GM12872 (cell line): Measurements from ENCODE around the gene SGMS1.

Experiments used
- CTCF ChIP-seq: IDR thresholded peaks from 3 replicates; pipeline ENCODE4 v1.5.1; 2011; ENCODE audit warnings: low read depth, mild to moderate bottlenecking, low read length, moderate library complexity; ENCODE audit not compliant: insufficient read depth

Gene SGMS1

GRCh38 chr10:50567384-50567783 lies 56.4 kb downstream of the SGMS1 start:
- TF ChIP-seq CTCF: no peak

- TF ChIP-seq CTCF: no peak
These were observed 57.6 kb downstream of the SGMS1 start for GRCh38 chr10:50566150-50566549.

DNA sequence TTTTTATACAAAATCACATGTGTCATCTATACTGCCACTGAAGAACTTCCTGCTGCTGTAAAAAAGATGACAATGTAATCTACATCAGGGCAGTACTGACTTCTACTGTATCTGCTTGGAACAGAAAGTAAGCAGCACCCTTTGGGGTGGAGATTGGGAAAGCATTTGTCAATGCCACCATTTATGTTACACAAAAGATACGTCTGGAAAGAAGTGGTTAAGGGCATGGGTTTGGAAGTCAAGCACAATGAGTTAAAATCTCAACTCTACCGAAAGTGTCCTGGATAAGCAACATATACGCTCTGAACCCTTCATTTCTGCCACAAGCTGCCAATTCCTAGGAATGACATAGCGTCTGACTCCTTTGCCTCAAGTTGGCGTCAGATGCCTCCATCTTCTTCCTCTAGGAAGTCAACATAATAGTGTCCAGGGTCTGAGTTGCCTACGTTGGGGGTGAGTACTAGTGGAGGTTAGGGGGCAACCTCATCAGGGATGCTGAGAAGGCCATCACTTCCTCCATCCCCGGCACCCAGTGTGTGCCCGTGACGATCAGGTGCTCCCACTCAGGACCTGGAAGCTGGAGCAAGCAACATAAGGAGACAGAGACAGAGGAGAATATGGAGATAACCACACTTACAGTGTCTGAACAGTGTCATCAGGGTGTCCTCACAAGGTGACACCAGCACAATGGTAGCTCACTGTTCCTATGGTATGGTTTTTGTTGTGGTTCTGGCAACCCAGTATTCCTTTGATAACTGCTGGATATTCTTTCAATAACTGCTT lies 58.3 kb downstream of the SGMS1 start:
- no peak for TF ChIP-seq CTCF

- no peak for TF ChIP-seq CTCF
These were observed 59.9 kb downstream of the SGMS1 start for GRCh38 chr10:50563906-50564305.

- TF ChIP-seq CTCF: peak; percentile 73
These were observed 61.9 kb downstream of the SGMS1 start for GRCh38 chr10:50561816-50562215.

- no peak for TF ChIP-seq CTCF
These were observed 62.5 kb downstream of the SGMS1 start for GRCh38 chr10:50561266-50561665.

DNA sequence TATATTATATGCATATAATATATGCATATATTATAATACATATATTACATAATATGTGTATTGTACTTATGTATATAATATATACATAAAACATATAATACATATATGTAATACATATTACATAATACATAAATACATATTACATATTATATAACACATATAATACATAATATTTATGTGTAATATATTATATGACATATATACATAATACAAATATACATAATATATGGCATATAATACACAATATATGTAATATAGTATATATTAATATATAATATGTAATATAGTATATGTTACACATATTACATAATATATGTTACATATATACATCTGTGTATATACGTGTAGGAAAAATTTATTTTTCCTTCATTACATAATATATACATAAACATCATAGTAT lies 63.4 kb downstream of the SGMS1 start:
- TF ChIP-seq CTCF: no peak
